HepG2 (cell line): ENCODE results near the gene ZNF749. TPM values are rescaled to one million over a fixed set of nuclear protein-coding genes. Genes with fewer than 3 reads are reported as not detected.

ENCODE experiments used
- AFF4 ChIP-seq: sonication (generic); formaldehyde crosslinking; IDR thresholded peaks from 2 replicates; pipeline ENCODE4 v1.4.0; 2020; ENCODE audit warnings: missing genetic modification reagents
- ASH2L ChIP-seq: fragments of 300-600, 200-600 bp; sonication (generic); IDR thresholded peaks from 2 replicates; pipeline ENCODE4 v1.7.0; 2017; ENCODE audit warnings: low read depth, mild to moderate bottlenecking, moderate library complexity, mixed read lengths, low read length; ENCODE audit not compliant: insufficient read length
- ATRX ChIP-seq: sonication (generic); formaldehyde crosslinking; IDR thresholded peaks from 2 replicates; pipeline ENCODE4 v1.4.0; 2020; ENCODE audit warnings: missing genetic modification reagents, borderline replicate concordance
- HNF1A ChIP-seq, 2 experiments: sonication (generic) in 1 of 2; formaldehyde crosslinking in 1 of 2; IDR thresholded peaks; 2 replicates each; pipeline versions ENCODE4 v1.4.0 to v1.6.1; 2016 to 2020; ENCODE audit warnings: borderline replicate concordance in 1 of 2, low read depth in 1 of 2, mild to moderate bottlenecking in 1 of 2, missing genetic modification reagents in 1 of 2
- HNRNPK ChIP-seq: fragments of 200-400 bp; formaldehyde crosslinking; IDR thresholded peaks from 2 replicates; pipeline ENCODE4 v1.6.1; 2018; ENCODE audit warnings: low read length, low read depth, moderate library complexity, mild to moderate bottlenecking; ENCODE audit not compliant: poor library complexity, severe bottlenecking
- MBNL3 ChIP-seq: fragments of 250-450 bp; sonication (Bioruptor Pico); conservative IDR thresholded peaks from 2 replicates; pipeline ENCODE4 v1.8.0; 2022; ENCODE audit warnings: mild to moderate bottlenecking, inconsistent platforms
- NR2F1 ChIP-seq, 2 experiments: fragments of 450-650 bp in 1 of 2; formaldehyde crosslinking in 1 of 2; IDR thresholded peaks; 2 replicates each; pipeline versions ENCODE4 v1.5.0 to v1.6.1; 2016 to 2020; ENCODE audit warnings: mild to moderate bottlenecking in 1 of 2, missing compliant biosample characterization in 1 of 2, missing genetic modification reagents in 1 of 2, moderate library complexity in 1 of 2
- PBX3 ChIP-seq: sonication (generic); formaldehyde crosslinking; IDR thresholded peaks from 2 replicates; pipeline ENCODE4 v1.8.1; 2023; ENCODE audit warnings: missing genetic modification reagents, inconsistent platforms, borderline replicate concordance
- PHF21A ChIP-seq: sonication (generic); formaldehyde crosslinking; IDR thresholded peaks from 2 replicates; pipeline ENCODE4 v1.5.0; 2020; ENCODE audit warnings: mild to moderate bottlenecking, missing genetic modification reagents
- TAF1 ChIP-seq: sonication (generic); formaldehyde crosslinking; IDR thresholded peaks from 2 replicates; pipeline ENCODE4 v1.4.0; 2020; ENCODE audit warnings: missing genetic modification reagents
- UBTF ChIP-seq: sonication (generic); formaldehyde crosslinking; IDR thresholded peaks from 2 replicates; pipeline ENCODE4 v1.4.0; 2020; ENCODE audit warnings: mild to moderate bottlenecking, missing genetic modification reagents
- ZBTB3 ChIP-seq: sonication (generic); formaldehyde crosslinking; IDR thresholded peaks from 2 replicates; pipeline ENCODE4 v1.4.0; 2020; ENCODE audit warnings: low read depth, mild to moderate bottlenecking, moderate library complexity, missing genetic modification reagents, borderline replicate concordance
- ZFP1 ChIP-seq: IDR thresholded peaks from 2 replicates; pipeline ENCODE4 v1.6.1; 2016
- ZFY ChIP-seq: sonication (generic); formaldehyde crosslinking; IDR thresholded peaks from 2 replicates; pipeline ENCODE4 v1.4.0; 2020; ENCODE audit warnings: missing genetic modification reagents
- ZMYM3 ChIP-seq: sonication (generic); formaldehyde crosslinking; IDR thresholded peaks from 2 replicates; pipeline ENCODE4 v1.5.1; 2020; ENCODE audit warnings: mild to moderate bottlenecking, missing genetic modification reagents
- ZNF430 ChIP-seq: sonication (generic); formaldehyde crosslinking; IDR thresholded peaks from 2 replicates; pipeline ENCODE4 v1.9.0; 2021; ENCODE audit warnings: mild to moderate bottlenecking, missing genetic modification reagents
- ZNF530 ChIP-seq: sonication (generic); formaldehyde crosslinking; IDR thresholded peaks from 2 replicates; pipeline ENCODE4 v1.5.0; 2020; ENCODE audit warnings: low read depth, mild to moderate bottlenecking, missing genetic modification reagents
- polyA plus RNA-seq, 8 experiments: library from polyadenylated mRNA; depleted of rRNA in 3 of 8; stranded (reverse) in 7 of 8; unstranded in 1 of 8; fragments of >200 nt; fragmentation: Illumina TruSeq in 4 of 8; extraction: Trizol in 4 of 8; gene quantifications; 2 replicates each; pipeline versions ENCODE4 v1.2.1 to v1.2.3, GENCODE V29; 2011 to 2016; ENCODE audit warnings: low read depth in 4 of 8, missing spikeins in 1 of 8, mixed read lengths in 1 of 8; ENCODE audit not compliant: insufficient read depth in 1 of 8
- total RNA-seq, 5 experiments: library from RNA; depleted of rRNA; stranded (reverse); fragments of >200 nt; fragmentation: Illumina TruSeq; extraction: Trizol; gene quantifications; 2 replicates each; pipeline ENCODE4 v1.2.3, GENCODE V29; 2016; ENCODE audit warnings: low read depth in 1 of 5

The ZNF749 gene
- total and polyA plus RNA-seq, 2 of the 13 experiments (the other 11 are each of a cell fraction or from before 2014, with no cell fraction given) = 18.9 to 21.0 TPM

GRCh38 chr19:57434386-57435061 lies 601 bp upstream of the ZNF749 start (continued):
- TF ChIP-seq UBTF (CRISPR knock-in tag) (no peak), TAF1 (no peak), ZFP1 (CRISPR knock-in tag) (no peak), NR2F1 (CRISPR knock-in tag; IDR thresholded peaks at IDR 0.05) (no peak), ZBTB3 (0 out of 2 replicates have a peak, but pooled peaks have one; percentile 23), PHF21A (no peak), HNF1A (IDR thresholded peaks at IDR 0.05; ENCODE audit: low read depth) (no peak), HNF1A (CRISPR knock-in tag; IDR thresholded peaks at IDR 0.05; ENCODE audit: borderline replicate concordance) (no peak), HNRNPK (no peak), ZNF430 (no peak), AFF4 (CRISPR knock-in tag) (no peak), ZFY (no peak), PBX3 (CRISPR knock-in tag) (no peak), ATRX (CRISPR knock-in tag) (no peak), ZNF530 (CRISPR knock-in tag) (no peak), ASH2L (no peak), ZMYM3 (no peak), MBNL3 (CRISPR knock-in tag) (no peak)
